SH-SY5Y (cell line): ENCODE data around the gene ZNF408.

Source experiments
- GATA2 ChIP-seq: IDR thresholded peaks from 2 replicates; pipeline ENCODE4 v1.6.1; 2011; ENCODE audit warnings: mild to moderate bottlenecking, low read depth, low read length
- GATA3 ChIP-seq: IDR thresholded peaks from 2 replicates; pipeline ENCODE4 v1.6.1; 2011; ENCODE audit warnings: low read depth, mild to moderate bottlenecking, low read length, moderate library complexity

Gene ZNF408

GRCh38 chr11:46700241-46701077 is at the start of gene ZNF408, which contains the start of gene ARHGAP1:
Gene ZNF408 (plus strand): TSS chr11:46701031. CDS start chr11:46701048, 17 bp downstream.
Gene ARHGAP1 (minus strand): TSS chr11:46700619. CDS start chr11:46696107, 4,512 bp downstream.
- TF ChIP-seq GATA3, result no peak
- TF ChIP-seq GATA2, result no peak

- TF ChIP-seq GATA2 (no peak), GATA3 (no peak)
These were observed 45.2 kb upstream of the ZNF408 start for GRCh38 chr11:46655631-46656030.

GRCh38 chr11:46657186-46657585 is 43.6 kb upstream of the ZNF408 start:
- TF ChIP-seq GATA3 (no peak), GATA2 (no peak)

- TF ChIP-seq GATA2, result no peak
- TF ChIP-seq GATA3, result no peak
These were observed 42.6 kb upstream of the ZNF408 start for GRCh38 chr11:46658259-46658658.

- no peak for TF ChIP-seq GATA2
- no peak for TF ChIP-seq GATA3
These were observed 40.9 kb upstream of the ZNF408 start for GRCh38 chr11:46659908-46660307.

GRCh38 chr11:46661836-46662235 is 39.0 kb upstream of the ZNF408 start:
- TF ChIP-seq GATA2, result no peak
- TF ChIP-seq GATA3, result no peak

- TF ChIP-seq GATA2 (no peak), GATA3 (no peak)
These were observed 38.5 kb upstream of the ZNF408 start for GRCh38 chr11:46662366-46662765.

- TF ChIP-seq GATA3 (no peak), GATA2 (no peak)
These were observed 37.4 kb upstream of the ZNF408 start for GRCh38 chr11:46663277-46663940.

- no peak for TF ChIP-seq GATA3
- no peak for TF ChIP-seq GATA2
These were observed 36.2 kb upstream of the ZNF408 start for GRCh38 chr11:46664612-46665011.

- no peak for TF ChIP-seq GATA2
- no peak for TF ChIP-seq GATA3
These were observed 35.5 kb upstream of the ZNF408 start for GRCh38 chr11:46665356-46665755.

GRCh38 chr11:46666516-46666915 is 34.3 kb upstream of the ZNF408 start:
- TF ChIP-seq GATA2 (no peak), GATA3 (no peak)

- no peak for TF ChIP-seq GATA3
- no peak for TF ChIP-seq GATA2
These were observed 33.8 kb upstream of the ZNF408 start for GRCh38 chr11:46667043-46667481.

GRCh38 chr11:46668480-46669085 is 32.2 kb upstream of the ZNF408 start:
- TF ChIP-seq GATA2, result no peak
- no peak for TF ChIP-seq GATA3

GRCh38 chr11:46669711-46670139 is 31.1 kb upstream of the ZNF408 start:
- TF ChIP-seq GATA3 (no peak), GATA2 (no peak)
